Measurements from ENCODE around the gene RNF212B.
"Not testable (repeated sequence)": the region's sequence is repeated elsewhere in the genome, so short reads cannot be mapped to it uniquely, and the experiment has no call there.

The RNF212B gene

DNA sequence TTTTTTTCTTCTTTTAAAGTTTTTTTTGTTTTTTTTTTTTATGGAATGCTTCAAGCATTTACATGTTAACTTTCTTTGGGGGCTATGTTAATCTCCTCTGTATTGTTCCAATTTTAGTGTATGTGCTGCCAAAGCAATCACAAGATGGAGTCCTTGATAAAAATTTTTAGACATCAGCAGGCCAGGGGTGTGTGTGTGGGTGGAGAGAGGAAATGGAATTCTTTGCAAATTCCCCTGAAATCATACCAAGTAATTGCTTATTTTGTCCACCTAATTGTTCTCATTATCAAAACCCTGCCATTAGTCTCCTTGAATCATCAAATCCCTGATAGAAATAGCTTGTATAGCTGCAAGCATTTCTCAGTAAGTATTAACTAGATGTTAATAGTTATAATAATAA is 21.7 kb downstream of the RNF212B start:
- POLR2A ChIA-PET: interaction anchor here (1.3 to 2.4 kb wide), 3 partner anchors 11 to 43 kb away, joined by 3 to 11 read pairs (median 6); partner anchors contain the start of genes HOMEZ and PPP1R3E
- DNase-seq (ENCODE audit: extremely low spot score): no peak
- TF ChIP-seq BHLHE40 (IDR thresholded peaks at IDR 0.05; ENCODE audit: borderline replicate concordance) (no peak), ARNT (IDR thresholded peaks at IDR 0.05) (no peak), FOXA1 (IDR thresholded peaks at IDR 0.05) (no peak), FOXK2 (IDR thresholded peaks at IDR 0.05) (no peak), L3MBTL2 (conservative IDR thresholded peaks at IDR 0.05) (no peak), SUZ12 (IDR thresholded peaks at IDR 0.05) (no peak), CTBP1 (IDR thresholded peaks at IDR 0.05; ENCODE audit: borderline replicate concordance) (no peak), FOXM1 (IDR thresholded peaks at IDR 0.05; ENCODE audit: borderline replicate concordance) (no peak), NFRKB (IDR thresholded peaks at IDR 0.05) (no peak), ELF4 (IDR thresholded peaks at IDR 0.05) (no peak), TARDBP (IDR thresholded peaks at IDR 0.05) (no peak), HDGF (IDR thresholded peaks at IDR 0.05; ENCODE audit: borderline replicate concordance) (no peak), SP1 (IDR thresholded peaks at IDR 0.05) (no peak)
- TF ChIP-seq, protein P1, sequence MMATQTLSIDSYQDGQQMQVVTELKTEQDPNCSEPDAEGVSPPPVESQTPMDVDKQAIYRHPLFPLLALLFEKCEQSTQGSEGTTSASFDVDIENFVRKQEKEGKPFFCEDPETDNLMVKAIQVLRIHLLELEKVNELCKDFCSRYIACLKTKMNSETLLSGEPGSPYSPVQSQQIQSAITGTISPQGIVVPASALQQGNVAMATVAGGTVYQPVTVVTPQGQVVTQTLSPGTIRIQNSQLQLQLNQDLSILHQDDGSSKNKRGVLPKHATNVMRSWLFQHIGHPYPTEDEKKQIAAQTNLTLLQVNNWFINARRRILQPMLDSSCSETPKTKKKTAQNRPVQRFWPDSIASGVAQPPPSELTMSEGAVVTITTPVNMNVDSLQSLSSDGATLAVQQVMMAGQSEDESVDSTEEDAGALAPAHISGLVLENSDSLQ (IDR thresholded peaks at IDR 0.05): no peak
- CTCF ChIA-PET: interaction anchor here (0.7 to 1.3 kb wide), 2 partner anchors 42 to 102 kb away, joined by 4 to 5 read pairs; no protein-coding TSS in a partner anchor

DNA sequence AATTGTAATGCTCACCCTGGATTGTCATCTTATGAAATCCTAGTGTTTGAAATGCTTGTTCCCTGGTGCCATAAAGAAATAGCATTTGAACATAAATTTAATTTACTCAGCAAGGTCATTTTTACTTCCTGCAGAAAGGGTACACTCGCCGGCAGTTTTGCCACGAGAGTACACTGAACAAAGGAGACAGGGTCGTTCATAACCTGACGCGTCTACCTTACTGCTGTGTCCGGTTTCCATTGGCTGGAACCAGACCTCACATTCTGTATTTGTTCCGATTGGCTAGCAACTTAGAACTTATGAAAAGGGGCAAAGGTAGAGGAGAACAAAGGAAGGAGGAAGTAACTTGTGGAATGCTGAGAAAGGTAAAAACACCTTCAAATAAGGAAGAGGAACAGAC is 23.1 kb downstream of the RNF212B start:
- POLR2A ChIA-PET: interaction anchor here (1.3 to 2.4 kb wide), 3 partner anchors 9 to 41 kb away, joined by 3 to 11 read pairs (median 6); partner anchors contain the start of genes HOMEZ and PPP1R3E
- CTCF ChIA-PET: interaction anchor here (1.0 kb wide), 1 partner anchor 79 kb away, joined by 3 read pairs; no protein-coding TSS in a partner anchor
- DNase-seq (ENCODE audit: extremely low spot score): not testable (repeated sequence)

DNA sequence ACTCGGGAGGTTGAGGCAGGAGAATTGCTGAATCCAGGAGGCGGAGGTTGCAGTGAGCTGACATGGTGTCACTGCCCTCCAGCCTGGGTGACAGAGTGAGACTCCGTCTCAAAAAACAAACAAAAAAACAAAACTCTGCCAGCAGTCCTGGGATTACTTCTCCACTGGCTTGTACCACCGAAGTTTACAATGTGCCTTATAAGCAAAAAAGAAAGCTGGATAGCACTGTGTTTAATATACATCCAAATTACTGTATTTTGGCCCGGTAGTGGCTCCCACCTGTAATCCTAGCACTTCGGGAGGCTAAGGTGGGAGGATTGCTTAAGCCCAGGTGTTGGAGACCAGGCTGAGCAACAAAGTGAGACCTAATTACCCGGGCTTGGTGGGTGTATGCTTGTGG is 31.5 kb downstream of the RNF212B start:
- DNase-seq (ENCODE audit: extremely low spot score): no peak
- ChIA-PET CTCF (no interaction called here), POLR2A (interaction anchor here (1.2 to 5.2 kb wide), 3 partner anchors 17 to 37 kb away, joined by 3 to 18 read pairs (median 5); partner anchors contain the start of genes BCL2L2, HOMEZ and PPP1R3E)
- no peak for TF ChIP-seq TARDBP (IDR thresholded peaks at IDR 0.05)
- TF ChIP-seq ARNT (IDR thresholded peaks at IDR 0.05): no peak
- TF ChIP-seq BHLHE40 (IDR thresholded peaks at IDR 0.05; ENCODE audit: borderline replicate concordance): no peak

DNA sequence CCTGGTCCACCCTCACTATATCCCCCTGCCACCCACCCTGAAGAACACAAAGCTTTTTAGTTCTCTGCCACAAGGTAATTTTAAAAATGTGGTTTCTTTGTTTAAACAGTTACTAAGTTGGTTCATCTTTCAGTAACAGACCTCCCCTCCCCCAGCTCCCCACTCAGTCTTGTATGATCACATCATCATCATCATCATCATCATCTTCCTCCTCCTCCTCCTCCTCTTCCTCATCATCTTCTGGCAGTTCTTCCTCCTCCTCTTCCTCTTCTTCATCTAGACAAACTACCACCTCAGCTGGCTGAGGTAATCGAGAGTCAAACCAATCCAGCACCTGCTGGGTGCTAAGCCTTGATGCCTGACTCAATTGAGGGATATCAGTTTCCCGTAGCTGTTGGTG is 37.7 kb downstream of the RNF212B start:
- no peak for DNase-seq (ENCODE audit: extremely low spot score)
- CTCF ChIA-PET: interaction anchor here (0.7 kb wide), 1 partner anchor 217 kb away, joined by 3 read pairs; no protein-coding TSS in a partner anchor
- POLR2A ChIA-PET: interaction anchor here (2.5 kb wide), 1 partner anchor 12 kb away, joined by 8 read pairs; the partner anchor contains the start of gene HOMEZ
- TF ChIP-seq, protein P1 (IDR thresholded peaks at IDR 0.05): no peak
- TF ChIP-seq FOXM1 (IDR thresholded peaks at IDR 0.05; ENCODE audit: borderline replicate concordance) (no peak), SP1 (IDR thresholded peaks at IDR 0.05) (no peak), CTBP1 (IDR thresholded peaks at IDR 0.05; ENCODE audit: borderline replicate concordance) (no peak), ELF4 (IDR thresholded peaks at IDR 0.05) (no peak), BHLHE40 (IDR thresholded peaks at IDR 0.05; ENCODE audit: borderline replicate concordance) (no peak), SUZ12 (IDR thresholded peaks at IDR 0.05) (no peak)

DNA sequence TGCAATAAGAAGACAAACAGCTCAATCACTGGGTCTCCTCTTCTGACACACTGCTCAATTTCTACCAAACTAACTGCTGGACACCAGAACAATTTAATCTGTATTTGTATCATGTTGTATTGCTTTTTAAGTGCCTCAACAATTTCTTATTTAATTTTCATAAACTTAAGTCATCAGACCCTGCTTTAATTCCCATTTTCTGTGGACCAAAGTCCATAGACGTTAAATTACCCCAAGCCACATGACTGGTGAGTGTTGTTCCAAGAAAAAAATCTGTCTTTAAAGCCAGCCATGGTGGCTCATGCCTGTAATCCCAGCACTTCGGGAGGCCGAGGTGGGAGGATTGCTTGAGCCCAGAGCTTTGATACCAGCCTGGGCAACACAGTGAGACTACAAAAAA is 39.5 kb downstream of the RNF212B start:
- CTCF ChIA-PET: interaction anchor here (0.5 to 1.0 kb wide), 2 partner anchors 10 to 13 kb away, joined by 3 read pairs; no protein-coding TSS in a partner anchor
- no peak for DNase-seq (ENCODE audit: extremely low spot score)
- TF ChIP-seq ELF4 (IDR thresholded peaks at IDR 0.05) (no peak), SUZ12 (IDR thresholded peaks at IDR 0.05) (no peak), L3MBTL2 (conservative IDR thresholded peaks at IDR 0.05) (no peak)
- POLR2A ChIA-PET: interaction anchor here (0.9 to 2.5 kb wide), 4 partner anchors 10 to 44 kb away, joined by 3 to 8 read pairs (median 6); partner anchors contain the start of genes HOMEZ, PABPN1 and PPP1R3E

DNA sequence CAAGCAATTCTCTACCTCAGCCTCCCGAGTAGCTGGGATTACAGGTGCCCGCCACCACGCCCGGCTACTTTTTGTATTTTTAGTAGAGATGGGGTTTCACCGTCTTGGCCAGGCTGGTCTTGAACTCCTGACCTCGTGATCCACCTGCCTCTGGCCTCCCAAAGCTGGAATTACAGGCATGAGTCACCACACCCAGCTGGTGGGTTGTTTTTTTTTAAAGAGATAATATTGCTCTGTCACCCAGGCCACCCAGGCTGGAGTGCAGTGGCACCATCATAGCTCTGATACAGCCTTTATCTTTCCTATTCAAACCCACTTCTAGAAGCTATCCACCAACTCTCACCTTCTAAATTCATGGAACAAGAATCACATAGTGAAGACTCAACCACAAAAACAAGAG is 40.2 kb downstream of the RNF212B start:
- ChIA-PET POLR2A (interaction anchor here (1.2 to 2.2 kb wide), 2 partner anchors 20 to 43 kb away, joined by 3 to 8 read pairs; partner anchors contain the start of gene PABPN1), CTCF (interaction anchor here (1.2 kb wide), 1 partner anchor 10 kb away, joined by 3 read pairs; no protein-coding TSS in a partner anchor)
- DNase-seq (ENCODE audit: extremely low spot score): not testable (repeated sequence)

DNA sequence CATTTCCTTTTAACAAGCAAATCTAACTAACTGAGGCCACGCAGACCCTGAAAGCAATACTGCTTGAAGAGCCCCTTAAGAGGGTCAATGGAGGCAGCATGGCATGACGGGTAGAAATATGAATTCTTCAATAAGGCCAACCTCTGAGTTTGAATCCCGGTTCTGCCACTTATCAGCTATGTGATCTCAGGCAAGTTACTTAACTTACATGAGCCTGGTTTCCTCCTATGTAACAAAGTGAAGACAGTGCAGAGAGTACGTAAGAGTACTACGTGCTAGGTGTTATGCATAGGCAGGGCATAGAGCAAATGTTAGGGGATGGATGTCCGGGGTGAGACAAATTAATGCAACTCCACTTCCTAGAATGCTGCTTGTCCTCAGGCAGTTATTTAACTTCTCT is 43.5 kb downstream of the RNF212B start:
- ChIA-PET POLR2A (no interaction called here), CTCF (interaction anchor here (0.6 kb wide), 1 partner anchor 8 kb away, joined by 3 read pairs; no protein-coding TSS in a partner anchor)
- no peak for DNase-seq (ENCODE audit: extremely low spot score)
- TF ChIP-seq SP1 (IDR thresholded peaks at IDR 0.05) (no peak), ARNT (IDR thresholded peaks at IDR 0.05) (no peak), FOXM1 (IDR thresholded peaks at IDR 0.05; ENCODE audit: borderline replicate concordance) (no peak), CTBP1 (IDR thresholded peaks at IDR 0.05; ENCODE audit: borderline replicate concordance) (no peak), L3MBTL2 (conservative IDR thresholded peaks at IDR 0.05) (no peak), BHLHE40 (IDR thresholded peaks at IDR 0.05; ENCODE audit: borderline replicate concordance) (no peak)

Data from HEK293T (cell line).